Hippocampal formation (tissue), 2 donors: ENCODE data around the gene STRADA.

Experiments used
- DNase-seq, 2 donors: peaks; one replicate each; lab custom pipeline; 2025; lab: John Stamatoyannopoulos, UW

Gene STRADA

GRCh38 chr17:63682981-63683380 lies 58.6 kb downstream of the STRADA start:
- no peak for DNase-seq

GRCh38 chr17:63682441-63682840 lies 59.2 kb downstream of the STRADA start:
- no peak for DNase-seq

GRCh38 chr17:63681530-63681929 lies 60.1 kb downstream of the STRADA start:
- no peak for DNase-seq

- no peak for DNase-seq
These were observed 60.9 kb downstream of the STRADA start for GRCh38 chr17:63680700-63681099.

GRCh38 chr17:63679214-63679613 lies 62.4 kb downstream of the STRADA start:
- no peak for DNase-seq

- no peak for DNase-seq
These were observed 65.0 kb downstream of the STRADA start for GRCh38 chr17:63676584-63676983.

GRCh38 chr17:63675607-63676546 lies 65.7 kb downstream of the STRADA start:
- DNase-seq, result peak in 1 of 2 donors; percentile 29

- DNase-seq, result no peak
These were observed 66.4 kb downstream of the STRADA start for GRCh38 chr17:63675231-63675606.

- DNase-seq, result no peak
These were observed 68.7 kb downstream of the STRADA start for GRCh38 chr17:63672856-63673255.

GRCh38 chr17:63665527-63666214 lies 75.9 kb downstream of the STRADA start:
- peak in 1 of 2 donors; percentile 19 for DNase-seq

GRCh38 chr17:63659850-63660249 lies 81.7 kb downstream of the STRADA start:
- no peak for DNase-seq

- no peak for DNase-seq
These were observed 83.2 kb downstream of the STRADA start for GRCh38 chr17:63658366-63658765.

GRCh38 chr17:63657786-63658185 lies 83.8 kb downstream of the STRADA start:
- no peak for DNase-seq

GRCh38 chr17:63653050-63653449 lies 88.5 kb downstream of the STRADA start:
- DNase-seq, result no peak
